Stimulated activated CD4-positive, alpha-beta T cell treated with anti-CD3 and anti-CD28 coated beads, Interleukin-15, amount 100 ng/mL, for 48 hours (primary cell): ENCODE results near the gene ZNF654.
"Not testable (repeated sequence)": the region's sequence is repeated elsewhere in the genome, so short reads cannot be mapped to it uniquely, and the experiment has no call there.

Experiments
- DNase-seq, 2 donors: peaks; one replicate each; pipeline ENCODE4 v3.0.0-alpha.2; 2020; ENCODE audit warnings: low read depth in 2 of 2

Gene ZNF654

DNA sequence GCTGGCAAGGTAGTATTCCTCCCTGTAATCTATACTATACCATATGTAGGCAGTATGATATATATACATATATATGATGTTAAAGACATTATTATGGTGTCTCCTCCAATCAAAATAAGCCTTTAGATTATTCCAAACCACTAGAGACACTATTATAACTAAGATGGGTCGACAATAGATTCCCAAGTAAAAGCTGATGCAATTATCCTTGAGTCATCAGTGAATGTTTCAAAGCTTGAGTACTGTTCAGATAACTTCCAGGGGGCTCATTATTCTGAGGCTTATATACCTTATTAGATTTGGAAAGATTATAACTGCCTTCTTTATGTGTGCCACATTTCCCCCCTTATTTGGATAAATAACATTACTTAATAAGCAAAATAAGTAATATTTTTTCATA, 78.8 kb downstream of the ZNF654 start:
- no peak for DNase-seq

DNA sequence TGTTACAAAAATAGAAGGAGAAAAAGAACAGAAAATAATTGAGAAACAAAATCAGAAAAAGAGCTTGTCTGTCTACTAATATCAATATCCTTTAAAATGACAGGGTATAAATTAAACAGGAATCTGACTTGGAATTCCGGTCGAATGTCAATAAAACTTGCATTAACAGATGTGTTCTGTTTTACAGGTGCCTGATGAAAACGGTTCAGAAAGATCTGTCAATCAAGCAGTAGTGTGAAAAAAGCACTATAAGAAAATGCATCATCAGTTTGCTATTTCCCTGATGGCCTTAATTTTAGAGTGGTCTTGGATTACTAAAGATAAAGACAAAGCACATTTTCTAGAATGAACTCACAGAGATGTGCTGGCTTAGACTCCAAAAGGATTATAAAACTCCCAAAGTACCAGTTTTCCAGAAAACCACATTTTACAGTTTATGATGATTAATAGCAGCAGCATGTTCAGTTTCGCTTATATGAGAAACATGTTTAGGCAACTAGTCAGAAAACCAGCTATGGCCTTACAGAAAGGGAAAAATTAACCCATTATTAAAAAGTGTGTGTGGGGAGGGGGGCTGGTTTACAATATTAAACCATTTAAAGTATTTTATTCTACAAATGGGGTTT, 82.5 kb downstream of the ZNF654 start:
- no peak for DNase-seq

DNA sequence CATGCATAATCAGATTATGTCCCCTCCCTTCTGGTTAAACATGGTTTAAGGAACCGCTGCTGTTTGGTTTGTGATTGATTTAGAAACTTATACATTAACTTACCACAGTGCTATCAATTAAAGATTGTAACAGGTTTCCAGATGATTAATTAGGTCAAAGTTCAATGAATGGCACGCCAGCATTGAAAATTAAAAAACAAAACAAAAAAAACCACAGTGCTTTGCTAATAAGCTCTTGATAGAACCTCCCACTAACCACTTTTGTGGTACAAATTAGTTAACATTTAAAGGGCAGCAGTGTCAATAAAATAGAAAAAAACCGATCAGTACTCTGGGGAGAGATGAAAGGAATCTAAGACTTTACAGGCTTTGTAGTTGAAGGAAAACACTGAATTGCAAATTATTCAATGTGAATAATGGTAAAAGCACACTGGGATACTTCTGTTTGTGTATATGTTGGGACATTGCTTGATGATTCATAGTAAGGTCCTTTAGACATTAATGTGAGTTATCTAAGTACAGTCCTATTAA, 83.1 kb downstream of the ZNF654 start:
- DNase-seq, result no peak

DNA sequence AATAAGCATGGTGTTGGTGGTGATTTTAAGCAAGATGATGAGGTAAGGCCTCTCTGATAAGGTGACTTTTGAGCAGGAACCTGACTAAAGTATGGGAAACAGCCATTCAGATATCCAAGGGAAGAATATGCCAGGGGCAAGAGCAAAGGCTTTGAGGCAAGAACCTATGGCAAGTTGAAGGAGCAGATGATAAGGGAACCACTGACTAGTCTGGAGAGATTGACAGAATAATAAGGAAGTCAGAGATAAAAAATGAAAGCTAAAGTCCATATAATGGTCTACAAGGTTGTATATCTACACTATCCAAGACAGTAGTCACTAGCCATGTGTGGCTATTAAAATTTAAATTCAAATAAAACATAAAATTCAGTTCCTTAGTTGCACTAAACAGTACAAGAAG, 88.2 kb downstream of the ZNF654 start:
- DNase-seq, result no peak

DNA sequence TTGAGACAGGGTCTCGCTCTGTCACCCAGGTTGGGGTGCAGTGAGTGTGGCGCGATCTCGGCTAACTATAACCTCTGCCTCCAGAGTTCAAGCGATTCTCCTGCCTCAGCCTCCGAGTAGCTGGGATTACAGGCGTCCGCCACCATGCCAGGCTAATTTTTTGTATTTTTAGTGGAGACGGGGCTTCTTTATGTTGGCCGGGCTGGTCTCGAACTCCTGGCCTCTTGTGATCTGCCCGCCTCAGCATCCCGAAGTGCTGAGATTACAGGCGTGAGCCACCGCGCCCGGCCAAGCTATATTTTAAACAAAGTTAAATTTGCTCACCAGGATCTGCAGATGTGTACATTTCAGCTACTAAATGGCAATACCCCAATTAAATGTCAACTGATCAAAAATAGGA, 89.6 kb downstream of the ZNF654 start:
- DNase-seq, result no peak

DNA sequence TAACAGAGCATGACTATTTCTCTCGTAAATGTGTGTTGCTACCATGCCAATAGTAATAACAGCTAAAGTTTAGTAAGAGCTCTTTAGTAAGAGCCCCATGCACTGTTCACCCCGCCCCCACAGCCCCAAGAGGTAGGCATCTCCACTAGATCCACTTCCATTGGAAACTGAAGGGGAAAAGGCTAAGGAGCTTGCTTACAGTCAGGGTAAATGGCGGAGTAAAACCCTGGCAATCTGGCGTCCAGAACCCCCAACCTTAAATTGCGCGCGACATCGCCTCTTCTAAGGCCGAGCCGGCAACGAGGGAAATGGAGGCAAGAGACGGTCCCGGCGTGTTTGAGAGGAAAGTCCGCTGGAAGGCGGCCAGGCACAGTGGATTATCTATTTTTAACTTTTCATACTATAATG, 90.0 kb downstream of the ZNF654 start:
- DNase-seq, result peak; percentile 16 to 26

DNA sequence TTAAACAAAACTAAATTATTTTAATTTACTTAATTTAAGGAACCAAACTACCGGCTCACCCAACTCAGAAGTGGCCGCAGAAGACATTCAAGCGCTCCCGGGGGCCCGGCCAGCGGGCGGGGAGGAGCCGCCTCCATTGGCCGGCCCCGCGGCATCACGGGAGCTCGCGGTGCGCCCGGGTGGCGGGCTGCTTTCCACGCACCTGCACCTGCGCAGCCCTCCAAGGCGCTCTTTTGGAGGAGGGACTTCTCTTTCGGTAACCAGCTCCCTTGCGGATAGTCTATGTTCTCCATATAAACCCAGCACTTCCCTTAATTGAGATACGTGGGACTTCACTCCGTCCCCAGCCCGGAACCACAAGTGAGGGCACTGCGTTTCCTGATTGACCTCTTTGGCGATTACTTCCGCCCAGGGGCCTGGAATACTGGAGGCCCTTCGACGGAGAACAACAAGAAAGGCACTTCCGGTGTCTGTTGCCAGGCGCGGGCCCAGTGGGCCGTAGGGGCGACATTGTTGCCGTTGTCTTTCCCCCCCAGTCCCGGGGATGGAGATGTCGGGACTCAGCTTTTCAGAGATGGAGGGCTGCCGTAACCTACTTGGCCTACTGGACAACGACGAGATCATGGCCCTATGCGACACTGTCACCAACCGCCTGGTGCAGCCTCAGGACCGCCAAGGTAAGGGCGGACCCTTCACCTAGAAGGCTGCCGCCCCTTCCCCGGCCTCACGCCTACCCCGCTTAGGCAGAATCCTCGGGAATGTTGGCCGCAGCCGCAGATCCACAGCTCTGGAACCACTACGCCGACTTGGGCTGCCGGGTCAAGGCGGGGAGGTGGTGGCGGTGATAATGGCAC, 90.7 kb downstream of the ZNF654 start, which contains the start of gene C3orf38:
Gene C3orf38 (plus strand): TSS at position 451 of the 854 bp plus-strand sequence. CDS start 94 bp downstream, at position 545.
- peak; percentile 65 to 66 for DNase-seq

DNA sequence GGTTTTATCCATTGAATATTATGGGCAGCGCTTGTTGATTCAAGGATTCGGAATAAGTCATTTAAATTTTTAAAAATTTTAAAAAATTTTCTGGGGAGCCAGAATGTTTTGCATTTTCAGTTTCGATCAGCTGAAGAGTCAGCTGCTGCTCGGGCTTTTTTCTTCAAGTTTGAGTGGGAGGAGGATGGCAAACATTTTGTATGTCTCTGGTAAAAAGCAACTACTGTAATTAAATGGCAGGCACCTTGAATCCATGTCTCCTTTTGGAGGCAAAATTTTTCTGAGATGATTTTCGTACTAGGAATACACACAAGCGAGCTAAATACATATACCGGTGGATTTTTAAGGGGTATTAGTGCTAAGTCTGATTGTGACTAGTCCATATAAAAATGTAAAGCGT, 91.3 kb downstream of the ZNF654 start:
- DNase-seq, result no peak

DNA sequence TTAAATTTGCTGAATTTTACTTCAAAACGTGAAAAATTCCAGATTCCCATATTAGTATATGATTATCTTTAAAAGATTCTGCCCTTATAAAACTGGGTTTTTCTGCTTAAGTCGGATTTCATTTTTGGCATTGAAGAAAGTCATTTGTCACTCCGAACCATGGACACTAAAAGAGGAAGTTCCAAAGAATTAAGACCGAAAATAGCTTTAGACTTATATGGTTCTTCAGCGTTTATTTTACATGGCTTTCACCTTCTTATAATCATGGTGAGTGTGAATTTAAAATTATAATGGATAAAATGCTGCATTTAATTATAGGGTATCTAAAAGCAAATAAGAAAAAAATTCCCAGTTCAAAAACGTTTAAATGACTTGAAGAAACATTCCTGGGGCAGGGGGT, 91.8 kb downstream of the ZNF654 start:
- no peak for DNase-seq

DNA sequence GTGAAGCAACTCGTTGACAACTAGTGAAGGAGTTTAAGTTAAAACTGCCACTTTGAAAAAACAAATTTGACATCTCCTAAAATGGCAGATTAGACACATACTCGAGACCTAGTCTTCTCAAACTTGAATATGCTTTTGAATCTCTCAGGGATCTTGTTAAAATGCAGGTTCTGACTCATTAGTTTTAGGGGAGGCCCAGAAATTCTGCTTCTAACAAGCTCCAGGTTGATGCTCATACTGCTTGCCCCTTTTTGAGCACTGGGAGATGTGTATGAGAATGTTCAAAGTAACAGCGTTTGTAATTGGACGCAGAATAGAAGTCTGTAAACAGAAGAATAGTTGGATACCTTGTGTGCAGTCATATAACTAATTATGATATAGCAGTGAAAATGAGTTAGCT, 92.3 kb downstream of the ZNF654 start:
- no peak for DNase-seq

DNA sequence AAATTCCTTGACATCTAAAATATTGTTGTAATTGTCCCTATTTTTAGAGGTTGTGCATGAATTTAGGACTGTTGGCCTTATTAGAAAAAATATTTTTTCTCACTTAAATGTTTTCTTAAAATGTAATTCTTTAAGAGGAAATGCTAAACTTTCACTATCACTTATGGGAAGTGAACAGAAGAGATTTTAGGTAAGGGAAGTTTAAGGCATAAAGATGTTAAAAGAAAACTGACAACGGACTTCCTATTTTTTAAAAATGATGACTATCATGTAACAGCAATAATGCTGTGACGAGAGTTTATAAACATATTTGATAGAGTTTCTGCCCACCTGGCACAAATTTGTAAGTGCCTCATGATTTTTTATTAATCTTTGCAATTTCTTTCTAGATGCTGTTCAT, 93.8 kb downstream of the ZNF654 start:
- no peak for DNase-seq

DNA sequence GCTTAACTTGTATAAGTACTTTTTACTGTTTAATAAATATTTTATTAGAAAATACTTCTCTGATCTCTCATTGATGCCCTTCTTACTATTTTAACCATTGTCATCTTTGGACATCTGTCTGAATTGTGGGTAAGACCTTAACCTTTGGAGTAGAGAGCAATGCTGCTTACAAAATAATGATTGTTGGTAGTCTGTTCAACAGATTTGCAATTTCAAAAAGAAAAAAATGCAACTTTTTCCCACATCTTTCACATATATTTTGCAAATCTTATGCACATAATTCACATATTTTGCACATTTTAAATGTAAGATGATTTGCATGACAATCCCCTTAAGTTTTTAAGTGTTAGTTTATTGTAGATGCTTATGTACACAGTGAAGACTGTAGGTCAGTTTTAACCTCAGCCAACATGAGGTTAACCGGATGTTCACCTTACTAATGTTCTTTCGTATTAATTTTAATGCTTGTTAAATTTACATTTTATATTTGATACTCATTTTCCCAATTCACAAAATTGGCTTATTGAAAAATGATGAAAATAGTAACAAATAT, 107.4 kb downstream of the ZNF654 start:
- DNase-seq, result no peak

DNA sequence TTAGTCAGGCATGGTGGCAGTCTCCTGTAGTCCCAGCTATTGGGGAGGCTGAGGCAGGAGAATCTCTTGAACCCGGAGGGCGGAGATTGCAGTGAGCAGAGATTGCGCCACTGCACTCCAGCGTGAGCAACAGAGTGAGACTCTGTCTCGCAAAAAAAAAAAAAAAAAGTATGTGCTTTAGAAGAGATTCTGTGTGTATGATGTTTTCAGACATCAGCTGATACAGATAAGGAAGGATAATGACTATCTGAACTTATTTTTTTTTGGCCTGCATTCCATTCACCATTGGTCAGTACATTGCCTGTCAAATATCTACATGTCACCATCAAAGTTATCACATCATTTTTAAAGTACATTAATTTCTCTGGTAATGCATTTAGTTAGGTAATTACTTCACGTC, 108.1 kb downstream of the ZNF654 start:
- DNase-seq, result no peak

DNA sequence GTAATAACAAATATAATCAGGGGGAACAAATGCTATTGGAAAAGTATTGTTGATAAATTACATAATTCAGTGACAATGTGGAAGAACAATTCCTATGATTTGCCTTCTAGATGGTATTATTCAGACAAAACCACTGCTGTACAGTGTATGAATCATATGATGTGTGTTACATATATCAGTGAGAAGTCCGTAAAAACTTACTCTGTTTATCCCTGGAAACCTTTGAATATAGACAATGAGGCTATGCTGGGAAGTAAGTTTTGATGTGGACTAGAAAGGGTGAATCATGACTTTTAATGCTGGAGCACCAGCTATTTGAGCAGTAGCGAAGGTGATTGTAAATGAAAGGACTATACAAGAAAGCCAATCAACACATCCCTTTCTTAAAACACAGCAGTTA, 108.6 kb downstream of the ZNF654 start:
- no peak for DNase-seq

DNA sequence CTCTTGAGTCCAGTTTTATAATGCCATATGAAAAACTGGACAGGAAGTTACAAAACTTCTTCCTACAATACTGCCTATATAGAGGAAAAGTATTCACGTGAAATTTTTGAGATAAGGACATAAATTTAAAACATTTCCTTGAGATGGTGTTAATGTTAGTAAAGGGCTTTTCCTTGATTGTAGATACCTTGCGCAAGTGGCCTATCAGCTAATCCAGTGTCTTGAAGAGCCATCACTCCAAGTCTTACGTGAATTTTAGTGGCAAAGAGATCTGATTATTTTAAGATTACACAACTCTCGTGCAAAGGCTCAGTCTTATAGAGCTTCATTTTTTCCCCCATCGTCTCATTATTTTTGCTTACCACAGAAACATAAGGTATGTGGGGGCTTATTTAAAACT, 109.1 kb downstream of the ZNF654 start:
- no peak for DNase-seq

DNA sequence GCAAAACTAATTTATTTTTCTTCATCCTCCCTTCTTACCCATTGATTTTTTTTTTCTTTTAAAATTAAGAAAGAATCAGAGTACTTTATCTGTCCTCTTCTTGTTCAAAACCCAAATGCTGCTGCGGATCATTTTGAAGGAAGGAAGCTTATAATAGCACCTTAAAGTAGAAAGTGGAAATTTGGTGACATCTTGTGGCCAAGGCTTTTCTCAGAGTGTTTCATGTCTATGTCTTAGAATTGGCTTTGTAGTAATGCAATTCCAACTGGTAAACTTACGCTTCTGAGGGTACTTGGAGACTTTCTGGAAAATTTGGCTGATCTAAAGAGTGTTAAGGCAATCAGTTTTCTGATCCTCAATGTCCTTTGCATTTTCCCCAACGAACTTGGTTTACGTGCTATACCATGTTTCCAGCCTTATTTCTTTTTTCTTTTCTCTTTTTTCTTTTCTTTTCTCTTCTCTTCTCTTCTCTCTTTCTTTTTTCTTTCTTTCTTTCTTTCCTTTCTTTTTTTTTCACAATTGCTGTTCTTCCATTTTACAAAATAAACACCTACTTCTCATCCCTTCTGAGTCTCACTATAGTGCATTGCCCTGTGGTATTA, 121.4 kb downstream of the ZNF654 start:
- no peak for DNase-seq

DNA sequence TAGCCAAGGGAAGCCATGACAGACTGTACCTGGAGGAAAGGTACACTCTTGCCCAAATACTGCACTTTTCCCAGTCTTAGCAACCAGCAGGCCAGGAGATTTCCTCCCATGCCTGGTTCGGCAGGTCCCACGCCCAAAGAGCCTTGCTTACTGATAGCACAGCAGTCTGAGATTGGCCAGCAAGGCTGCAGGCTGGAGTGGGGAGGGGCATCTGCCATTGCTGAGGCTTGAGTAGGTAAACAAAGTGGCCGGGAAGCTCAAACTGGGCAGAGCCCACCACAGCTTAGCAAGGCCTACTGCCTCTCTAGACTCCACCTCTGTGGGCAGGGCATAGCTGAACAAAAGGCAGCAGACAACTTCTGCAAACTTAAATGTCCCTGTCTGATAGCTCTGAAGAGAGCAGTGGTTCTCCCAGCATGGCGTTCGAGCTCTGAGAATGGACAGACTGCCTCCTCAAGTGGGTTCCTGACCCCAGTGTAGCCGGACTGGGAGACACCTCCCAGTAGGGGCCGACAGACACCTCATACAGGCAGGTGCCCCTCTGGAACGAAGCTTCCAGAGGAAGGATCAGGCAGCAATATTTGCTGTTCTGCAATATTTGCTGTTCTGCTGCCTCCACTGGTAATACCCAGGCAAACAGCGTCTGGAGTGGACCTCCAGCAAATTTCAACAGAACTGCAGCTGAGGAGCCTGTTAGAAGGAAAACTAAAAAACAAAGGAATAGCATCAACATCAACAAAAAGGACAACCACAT, 123.3 kb downstream of the ZNF654 start:
- not testable (repeated sequence) for DNase-seq

DNA sequence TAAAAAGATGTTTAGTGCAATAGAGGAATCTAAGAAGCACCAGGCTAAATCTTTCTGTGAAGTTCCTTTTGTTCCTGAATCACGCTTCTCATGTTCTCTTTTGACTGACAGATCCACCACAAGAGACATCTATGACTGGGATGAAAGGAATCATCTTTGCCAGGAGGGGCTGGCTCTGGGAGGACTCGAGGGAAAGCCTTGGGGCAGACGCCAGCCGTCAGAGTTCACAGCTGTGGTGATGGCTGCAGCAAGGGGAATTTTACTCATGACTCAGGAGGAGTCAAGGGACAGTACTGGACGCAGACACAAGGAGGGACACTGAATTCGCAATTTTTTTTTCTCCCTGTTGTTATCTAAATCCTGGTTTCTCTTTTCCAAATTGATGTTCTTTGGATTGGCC, 129.4 kb downstream of the ZNF654 start:
- no peak for DNase-seq

DNA sequence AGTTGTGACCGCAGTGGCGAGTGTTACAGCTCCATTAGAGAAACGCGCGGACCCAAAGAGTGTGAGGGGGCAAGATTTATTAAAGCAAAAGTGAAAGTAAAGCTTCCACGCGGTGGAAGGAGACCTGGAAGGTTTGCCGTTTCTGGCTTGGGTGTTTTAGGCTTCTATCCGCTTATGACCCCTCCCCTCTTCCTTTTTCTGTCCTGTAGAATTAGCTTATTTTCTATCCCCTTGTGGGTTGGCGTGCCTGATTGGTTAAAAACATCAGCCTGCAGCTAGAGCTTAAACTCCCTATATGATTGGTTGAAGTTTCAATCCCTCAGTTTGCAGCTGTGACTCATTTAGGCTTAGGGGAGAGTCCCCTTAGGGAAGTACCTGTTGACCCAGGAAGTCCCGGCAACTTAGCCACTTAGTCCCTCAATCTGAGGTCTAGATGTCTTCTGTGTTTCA, 130.3 kb downstream of the ZNF654 start:
- DNase-seq, result peak in 1 of 2 donors; percentile 3

DNA sequence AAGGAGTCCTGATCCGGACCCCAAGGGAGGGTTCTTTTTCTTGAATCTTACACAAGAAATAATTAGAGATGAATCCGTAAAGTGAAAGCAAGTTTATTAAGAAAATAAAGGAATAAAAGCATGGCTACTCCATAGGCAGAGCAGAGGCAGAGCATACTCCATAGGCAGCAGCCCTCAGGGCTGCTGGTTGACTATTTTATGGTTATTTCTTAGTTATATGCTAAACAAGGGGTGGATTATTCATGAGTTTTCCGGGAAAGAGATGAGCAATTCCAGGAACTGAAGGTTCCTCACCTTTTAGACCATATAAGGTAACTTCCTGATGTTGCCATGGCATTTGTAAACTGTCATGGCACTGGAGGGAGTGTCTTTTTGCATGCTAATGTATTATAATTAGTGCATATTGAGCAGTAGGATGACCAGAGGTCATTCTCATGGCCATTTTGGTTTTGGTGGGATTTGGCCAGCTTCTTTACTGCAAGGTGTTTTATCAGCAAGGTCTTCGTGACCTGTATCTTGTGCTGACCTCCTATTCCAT, 132.9 kb downstream of the ZNF654 start:
- no peak for DNase-seq

DNA sequence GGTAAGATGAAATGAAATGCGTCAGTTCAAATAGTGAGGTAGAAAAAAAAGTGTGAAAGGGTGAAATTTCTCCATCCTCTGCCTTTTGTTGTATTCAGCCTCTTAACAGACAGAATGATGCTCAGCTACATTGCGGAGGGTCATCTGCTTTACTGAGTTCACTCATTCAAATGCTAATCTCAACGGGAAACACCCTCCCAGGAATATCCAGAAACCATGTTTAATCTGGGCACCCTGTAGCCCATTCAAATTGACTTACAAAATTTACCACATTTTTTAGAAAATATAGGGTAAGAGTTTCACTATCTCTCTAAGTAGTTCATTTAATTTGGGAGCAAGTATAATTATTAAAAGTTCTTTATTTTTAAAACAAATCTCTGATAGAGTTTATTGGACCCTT, 133.6 kb downstream of the ZNF654 start:
- no peak for DNase-seq
